Psoas muscle (tissue), 8 donors: ENCODE data around the gene SLC35F3. TPM values are rescaled to one million over a fixed set of nuclear protein-coding genes. Genes with fewer than 3 reads are reported as not detected.
A peak's percentile ranks its signal among the peaks of the same experiment; 100 is the strongest.

Experiments used
- ATAC-seq, 4 donors: fragments of 200-7000 bp; cut with Tn5 transposase; one replicate each; pipeline ENCODE4 v1.9.1; 2020; ENCODE audit warnings: moderate library complexity in 3 of 4, mild to moderate bottlenecking in 2 of 4
- DNase-seq, 2 donors: peaks; one replicate each; pipeline ENCODE4 v3.0.0-alpha.2; 2020
- H3K27ac ChIP-seq: fragments of 200-600 bp; one replicate; pipeline ENCODE4 v1.8.0; 2022
- H3K27me3 ChIP-seq, 3 donors: fragments of 200-600 bp in 1 of 3; one replicate each; pipeline versions ENCODE4 v1.6.1 to v1.8.0; 2013 to 2022; ENCODE audit warnings: low read length in 2 of 3, mild to moderate bottlenecking in 2 of 3, moderate library complexity in 1 of 3; ENCODE audit not compliant: insufficient read depth in 3 of 3
- H3K36me3 ChIP-seq, 2 donors: fragments of 200-600 bp in 1 of 2; one replicate each; pipeline versions ENCODE4 v1.6.1 to v1.8.0; 2013 to 2022; ENCODE audit warnings: low read depth in 1 of 2, mild to moderate bottlenecking in 1 of 2, moderate library complexity in 1 of 2; ENCODE audit not compliant: insufficient read depth in 1 of 2
- H3K4me1 ChIP-seq: fragments of 200-600 bp; one replicate; pipeline ENCODE4 v1.8.0; 2022
- H3K4me3 ChIP-seq: fragments of 200-600 bp; one replicate; pipeline ENCODE4 v1.8.0; 2022; ENCODE audit warnings: mild to moderate bottlenecking
- H3K9me3 ChIP-seq: fragments of 200-600 bp; one replicate; pipeline ENCODE4 v1.8.0; 2022
- CTCF ChIP-seq: fragments of 200-600 bp; IDR thresholded peaks from one replicate; pipeline ENCODE4 v1.8.0; 2022; ENCODE audit warnings: antibody characterized with exemption
- WGBS, 3 donors: extraction: QIAGEN DNeasy Blood & Tissue Kit; methylation state at CpG; one replicate each; pipeline versions ENCODE4 v1.1.6 to v1.1.7; 2013; 5-methylcytosine and 5-hydroxymethylcytosine counted together
- intact Hi-C, 2 donors: fragments of 100-400 bp; cut with DNase I; formaldehyde crosslinking; loops; one replicate each; pipeline versions ENCODE4 v1.11.0 to v1.14.2; 2022
- polyA plus RNA-seq, 3 donors: library from polyadenylated mRNA; stranded (reverse); fragments of 200-250 nt; gene quantifications; one replicate each; pipeline ENCODE4 v1.2.3, GENCODE V29; 2013
- total RNA-seq, 4 donors: library from RNA; stranded (reverse); fragmentation: NEBNext Ultra II Directional in 2 of 4; extraction: Animal tissue kit (Norgen Biotek cat#: 25700) in 2 of 4; gene quantifications; one replicate each; pipeline versions ENCODE4 v1.2.1 to v1.2.4, GENCODE V29; 2021 to 2023
- donor health status: healthy with polysubstance abuse.
- donor health status: DM: no; HTN: no; CAD: no; lungs with moderate emphysema.
- donor health status: Bipolar disorder and iron deficiency.
- donor health status: healthy.
- donor health status: DM: yes; HTN: yes; CAD: no.
- donor health status: DM: no; HTN: no; CAD: no.
- donor health status: DM: no; HTN: no; CAD: no.
- donor health status: DM: yes; HTN: yes; CAD: no.

SLC35F3 gene
- total and polyA plus RNA-seq, 7 donors, result 0.01 to 0.16 (median 0.10) TPM; not detected in 3

GRCh38 chr1:234373959-234374254, 469.4 kb downstream of the SLC35F3 start:
- Histone ChIP-seq H3K27ac (peak overlapping the region; percentile 99), H3K9me3 (no peaks in the 10 kb centered on the region), H3K4me1 (peaks cover 20% of the 10 kb centered on the region), H3K27me3 (no peaks in the 10 kb centered on the region), H3K4me3 (peak overlapping the region; percentile 91), H3K36me3 (peaks cover 5 to 42% of the 10 kb centered on the region in 2 donors)
- WGBS, 3 donors, result 2 to 4% (median 4%) methylated on average over 6 of the region's 6 CpGs
- intact Hi-C loops, result loop anchor here in 1 of 2 donors (5.0 kb wide), 1 partner anchor 33 kb away; no protein-coding TSS in a partner anchor
- TF ChIP-seq CTCF, result no peak
- no peak for DNase-seq
- peak in 3 of 4 donors; percentile 38 to 58 (median 41) for ATAC-seq
